NCI-H1694 treated with DMSO at 0.1 percent for 48 hours (cell line): ENCODE measurements around the gene HOXB5.
A peak's percentile ranks its signal among the peaks of the same experiment; 100 is the strongest.

Source experiments
- DNase-seq: peaks from one replicate; lab custom pipeline; 2025; lab: John Stamatoyannopoulos, UW

Gene HOXB5

DNA sequence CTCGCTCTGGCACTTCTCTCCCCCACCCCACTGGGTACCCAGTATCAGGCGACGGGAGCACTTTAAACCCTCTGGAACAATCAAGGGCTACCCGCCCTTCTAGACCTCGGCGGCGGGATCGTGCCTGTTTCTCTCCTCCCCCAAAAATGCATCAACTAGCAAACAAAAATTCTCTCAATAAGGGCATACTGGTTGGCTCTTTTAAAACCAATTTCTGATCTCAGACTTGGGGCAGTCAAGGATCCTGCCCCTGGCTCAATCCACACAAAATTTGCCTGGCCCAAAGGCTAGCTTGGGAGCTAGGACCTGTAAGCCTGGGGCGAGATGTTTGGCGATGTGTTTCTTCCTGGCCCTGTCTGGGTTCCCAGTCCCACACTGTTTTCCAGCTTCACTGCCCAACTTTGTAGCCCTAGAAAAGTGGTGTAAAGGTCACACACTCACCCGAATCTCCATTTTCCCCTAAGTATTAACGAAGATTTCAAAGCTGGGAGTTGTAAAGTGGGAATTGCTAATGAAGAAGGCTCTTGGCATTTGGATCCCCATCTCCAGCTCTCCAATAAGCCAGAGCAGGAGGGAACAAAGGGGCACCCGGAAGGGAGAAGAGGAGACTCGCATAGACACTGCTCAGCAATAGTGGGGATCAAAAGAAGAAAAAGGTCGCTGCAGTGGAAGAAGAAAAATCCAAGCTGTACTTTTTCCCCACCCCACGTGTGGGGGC, 34.3 kb downstream of the HOXB5 start:
- no peak for DNase-seq

DNA sequence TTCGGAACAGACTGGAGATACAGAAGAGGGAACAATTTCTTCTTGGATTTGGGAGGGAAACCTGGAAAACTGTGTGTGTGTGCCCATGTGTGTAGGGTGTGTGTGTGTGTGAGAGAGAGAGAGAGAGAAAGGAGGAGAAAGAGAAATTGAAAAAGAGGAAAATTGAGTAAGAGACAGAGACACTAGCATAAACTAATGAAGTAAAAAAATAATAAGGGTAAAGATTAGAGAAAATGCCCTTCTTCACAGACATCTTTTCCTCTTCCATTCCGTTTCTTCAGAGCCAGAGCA, 34.8 kb downstream of the HOXB5 start:
- no peak for DNase-seq

DNA sequence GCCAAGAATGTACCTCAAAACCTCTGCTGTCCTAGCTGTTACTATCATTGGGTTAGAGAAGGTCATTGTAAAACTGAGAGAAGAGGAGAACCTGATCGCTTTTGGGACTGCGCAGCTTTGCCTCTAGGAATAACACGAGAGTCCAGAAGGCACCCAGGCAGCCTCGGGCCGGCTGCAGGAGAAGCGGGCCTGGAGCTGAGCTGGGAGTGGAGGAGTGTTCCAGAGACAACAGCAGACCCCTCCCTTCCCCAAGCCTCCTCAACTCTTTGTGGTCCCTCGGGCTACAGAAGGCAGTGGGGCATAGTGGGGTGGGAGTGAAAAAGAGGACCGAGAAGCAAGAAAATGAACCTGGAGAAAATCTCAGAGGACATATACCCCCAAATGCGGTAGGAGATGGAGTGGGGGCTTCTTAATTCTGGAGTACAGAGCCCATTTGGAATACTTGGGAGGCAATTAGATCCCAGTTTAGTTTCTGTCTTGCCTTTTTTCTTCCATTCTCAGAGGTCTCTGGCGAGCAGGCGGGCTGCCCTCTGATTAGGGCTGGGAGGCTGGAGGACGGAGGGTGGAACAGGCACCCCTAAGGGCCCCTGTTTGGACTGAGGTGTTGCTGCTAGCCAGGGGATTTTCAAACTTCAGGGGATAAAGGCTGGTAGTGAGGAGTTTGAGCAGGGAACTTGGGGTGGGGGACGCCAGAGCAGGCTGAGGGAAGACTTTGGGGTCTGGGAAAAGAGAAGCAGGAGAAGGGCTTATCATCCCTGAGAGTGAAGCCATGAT, 35.3 kb downstream of the HOXB5 start:
- no peak for DNase-seq

DNA sequence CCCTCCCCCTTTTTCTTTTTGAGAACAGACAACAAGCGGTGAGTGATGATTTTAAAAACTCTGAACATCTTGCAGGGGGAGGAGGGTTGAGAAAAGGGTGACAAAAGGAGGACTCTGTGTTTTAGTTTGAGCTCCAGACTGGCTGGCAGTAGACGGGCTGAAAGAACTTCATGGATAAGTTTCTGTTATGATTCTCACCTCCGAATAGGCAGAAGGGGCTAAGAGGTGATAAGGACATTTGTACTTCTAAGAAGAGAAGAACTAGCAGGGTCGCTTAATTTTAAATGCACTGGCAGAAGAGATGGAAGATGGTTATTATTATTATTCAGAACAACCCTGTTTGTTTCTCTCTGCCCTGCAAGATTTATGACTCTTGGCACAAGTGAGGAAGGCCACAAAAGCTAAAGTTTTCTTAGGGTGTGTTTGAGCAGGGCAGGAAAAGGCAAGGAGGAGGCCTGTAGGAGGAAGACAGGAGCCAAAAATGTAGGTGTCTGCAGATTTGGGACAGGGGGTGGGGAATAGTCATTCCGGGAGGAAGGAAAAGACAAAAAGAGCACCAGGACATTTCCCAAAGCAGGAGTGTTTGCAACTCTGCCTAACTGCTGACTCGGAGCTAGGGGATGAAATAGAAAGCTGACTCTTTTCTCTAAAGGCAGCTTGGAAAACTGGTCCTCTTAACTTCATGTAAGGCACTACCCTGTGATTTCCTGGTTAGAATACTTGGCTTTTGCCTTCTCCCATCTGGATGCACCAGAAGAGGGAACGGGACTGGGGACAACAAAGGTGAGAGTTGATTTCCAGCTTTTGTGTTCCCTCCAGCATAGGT, 36.8 kb downstream of the HOXB5 start:
- DNase-seq, result no peak

DNA sequence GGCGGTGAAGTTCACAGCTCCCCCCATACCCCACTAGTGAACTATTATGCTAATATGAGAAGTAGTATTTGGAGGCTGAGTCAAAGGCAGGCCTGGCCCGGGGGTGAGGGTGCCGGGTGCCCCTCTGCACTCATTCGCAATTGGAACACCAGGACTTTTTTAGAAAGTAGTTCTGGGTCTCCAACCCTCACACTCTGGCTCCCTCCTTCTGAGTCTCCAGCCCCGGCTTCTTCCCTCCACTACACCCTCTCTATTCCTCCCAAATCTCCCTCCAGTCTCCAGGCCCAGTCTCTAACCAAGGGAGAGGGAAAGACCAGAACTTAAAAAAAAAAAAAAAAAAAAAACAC, 37.4 kb downstream of the HOXB5 start:
- no peak for DNase-seq

DNA sequence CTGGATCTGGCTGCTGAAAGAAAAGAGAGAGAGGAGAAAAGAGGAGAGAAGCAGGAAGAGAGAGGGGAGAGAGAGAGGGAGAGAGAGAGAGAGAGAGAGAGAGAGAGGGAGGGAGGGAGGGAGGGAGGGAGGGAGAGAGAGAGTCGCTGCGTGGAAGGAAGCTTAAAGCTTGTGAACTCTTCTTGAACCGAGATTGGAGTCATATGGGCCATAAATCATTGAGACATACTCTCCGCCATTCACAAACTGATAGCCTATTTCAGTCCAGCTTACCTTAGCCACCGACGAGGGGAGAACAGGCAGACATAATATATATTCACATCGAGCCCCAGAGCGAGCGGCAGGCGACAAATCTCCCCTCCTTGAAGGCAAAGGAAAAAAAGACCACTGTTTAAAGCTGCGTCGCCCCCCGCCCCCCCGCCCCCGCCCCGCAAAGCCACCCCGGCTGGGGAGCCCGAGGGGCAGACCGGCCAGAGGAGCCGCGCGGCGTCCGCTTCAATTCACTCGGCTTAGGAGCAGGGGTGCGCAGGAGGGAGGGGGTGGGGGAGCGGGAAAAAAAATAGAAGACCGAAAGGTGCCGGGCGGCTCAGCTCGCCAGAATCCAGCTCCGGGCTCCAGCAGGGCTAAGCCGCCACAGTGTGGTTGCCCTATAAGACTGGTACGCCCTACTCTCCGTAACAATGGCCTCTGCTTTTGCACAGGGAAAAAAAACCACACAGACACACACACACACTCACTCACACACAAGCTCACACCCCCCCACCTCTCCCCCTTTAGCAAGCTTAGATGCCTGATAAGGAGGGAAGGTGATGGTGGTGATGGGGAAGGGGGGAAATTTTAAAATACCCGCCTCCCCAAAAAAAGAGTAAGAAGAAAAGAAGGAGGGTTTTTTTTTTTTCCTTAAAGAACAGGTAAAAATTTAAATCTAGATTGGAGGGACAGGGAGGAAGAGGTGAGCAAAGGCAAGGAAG, 38.0 kb downstream of the HOXB5 start:
- peak; percentile 55 for DNase-seq

DNA sequence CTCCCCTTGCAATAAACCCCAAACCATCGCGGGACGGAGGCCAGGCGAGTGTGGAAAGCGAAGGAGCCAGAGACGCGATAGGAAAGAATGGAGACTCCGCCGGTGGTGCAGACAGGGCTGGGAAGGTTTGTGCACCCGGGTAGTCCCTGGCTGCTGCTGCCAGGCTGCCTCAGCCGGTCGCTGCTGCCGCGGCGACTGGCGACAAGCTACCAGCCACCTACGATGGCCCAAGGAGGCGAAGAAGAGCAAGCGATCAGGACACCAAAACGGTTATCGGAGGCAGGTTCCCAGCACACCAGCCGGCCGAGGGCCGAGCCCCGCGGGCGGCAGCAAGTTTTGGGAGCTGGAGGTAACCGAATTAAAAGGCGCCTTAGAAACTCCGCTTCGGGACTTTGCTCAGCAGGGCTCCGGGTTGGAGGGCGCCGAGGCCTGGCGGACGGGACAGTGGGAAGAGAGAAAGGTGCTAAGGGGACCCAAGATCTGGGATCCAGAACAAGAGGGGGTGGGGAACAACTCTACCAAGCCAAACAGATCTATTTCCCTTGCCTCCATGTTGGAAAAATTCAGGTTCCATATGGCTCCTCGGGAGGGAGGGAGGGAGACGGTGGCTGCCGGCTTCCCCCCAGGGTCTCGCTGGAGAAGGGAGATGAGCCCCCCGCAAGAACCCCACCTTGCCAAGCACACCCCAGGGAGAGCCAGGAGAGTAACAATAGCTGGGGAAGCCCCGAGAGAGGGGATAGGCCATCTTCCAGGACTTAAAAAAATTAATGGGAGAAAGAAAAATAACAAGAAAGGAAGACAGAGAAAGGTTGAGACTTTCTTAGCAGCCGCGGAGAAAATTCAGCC, 38.9 kb downstream of the HOXB5 start:
- peak; percentile 46 for DNase-seq

DNA sequence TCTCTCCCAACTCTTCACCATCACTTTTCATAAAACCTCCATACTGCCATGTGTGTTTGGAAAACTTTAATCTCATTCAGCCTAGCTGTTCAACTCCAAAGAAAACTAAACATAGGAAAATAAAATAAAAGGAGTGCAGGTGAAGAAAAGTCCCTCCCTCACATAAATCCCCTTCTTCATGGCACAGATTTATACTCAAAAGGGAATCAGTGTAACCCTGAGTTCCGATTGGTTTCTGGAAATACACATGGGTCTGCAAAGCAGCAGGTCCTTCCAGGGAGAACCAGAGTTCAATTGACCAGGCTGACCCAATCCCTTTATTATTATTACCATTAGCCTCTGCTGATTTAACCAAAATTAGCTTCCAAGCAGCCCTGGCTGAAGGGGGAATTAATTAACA, 39.8 kb downstream of the HOXB5 start:
- no peak for DNase-seq

DNA sequence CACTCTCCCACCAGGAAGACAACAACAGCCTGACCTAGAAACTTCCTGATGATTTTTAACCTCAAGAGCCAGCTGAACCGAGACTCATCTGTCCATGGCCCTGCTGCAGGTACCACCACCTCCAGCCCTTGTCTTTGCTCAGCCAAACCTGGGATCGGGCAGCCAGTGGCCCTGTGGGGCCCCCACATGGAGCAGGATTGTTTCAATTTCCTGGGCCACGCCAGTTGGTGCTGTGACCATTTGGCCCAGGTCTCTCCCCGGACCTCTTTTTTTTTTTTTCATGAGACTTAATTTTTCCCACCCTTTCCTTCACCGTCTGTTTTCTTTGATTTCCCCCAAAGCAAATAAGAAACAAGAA, 40.4 kb downstream of the HOXB5 start:
- DNase-seq, result no peak

DNA sequence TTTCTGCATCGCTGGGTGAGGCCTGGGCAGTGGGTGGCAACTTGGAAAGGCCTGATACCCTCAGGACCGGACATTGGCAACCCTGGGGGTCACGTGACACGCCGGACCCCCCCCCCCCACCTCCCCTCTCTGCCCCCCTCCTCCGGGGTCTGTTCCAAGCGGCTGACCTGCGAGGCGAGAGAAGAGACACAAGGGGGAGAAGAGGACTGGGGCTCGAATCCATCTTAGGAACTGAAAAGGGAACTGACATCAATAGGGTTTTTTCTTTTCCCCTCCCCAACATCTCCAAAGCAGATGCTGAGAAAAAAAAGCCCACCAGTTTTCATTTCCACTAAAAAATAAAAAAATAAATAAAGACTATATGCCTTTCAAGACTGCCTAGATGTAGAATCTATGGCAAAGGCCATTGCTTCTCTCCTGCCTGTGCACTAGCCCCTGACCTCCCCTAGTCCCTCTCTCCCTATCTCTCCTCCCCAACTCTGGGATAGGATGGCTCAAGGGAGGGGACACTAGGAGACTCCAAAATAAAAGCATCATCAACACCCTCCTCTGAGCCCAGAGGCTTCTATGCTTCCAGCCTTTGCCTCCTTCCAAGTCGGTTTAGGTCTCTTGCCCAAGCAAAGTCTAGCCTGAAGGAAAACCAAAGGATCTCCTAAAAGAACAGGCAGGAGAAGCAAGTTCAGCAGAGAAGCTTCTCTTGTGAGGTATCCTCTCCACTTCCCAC, 41.0 kb downstream of the HOXB5 start:
- DNase-seq, result no peak

DNA sequence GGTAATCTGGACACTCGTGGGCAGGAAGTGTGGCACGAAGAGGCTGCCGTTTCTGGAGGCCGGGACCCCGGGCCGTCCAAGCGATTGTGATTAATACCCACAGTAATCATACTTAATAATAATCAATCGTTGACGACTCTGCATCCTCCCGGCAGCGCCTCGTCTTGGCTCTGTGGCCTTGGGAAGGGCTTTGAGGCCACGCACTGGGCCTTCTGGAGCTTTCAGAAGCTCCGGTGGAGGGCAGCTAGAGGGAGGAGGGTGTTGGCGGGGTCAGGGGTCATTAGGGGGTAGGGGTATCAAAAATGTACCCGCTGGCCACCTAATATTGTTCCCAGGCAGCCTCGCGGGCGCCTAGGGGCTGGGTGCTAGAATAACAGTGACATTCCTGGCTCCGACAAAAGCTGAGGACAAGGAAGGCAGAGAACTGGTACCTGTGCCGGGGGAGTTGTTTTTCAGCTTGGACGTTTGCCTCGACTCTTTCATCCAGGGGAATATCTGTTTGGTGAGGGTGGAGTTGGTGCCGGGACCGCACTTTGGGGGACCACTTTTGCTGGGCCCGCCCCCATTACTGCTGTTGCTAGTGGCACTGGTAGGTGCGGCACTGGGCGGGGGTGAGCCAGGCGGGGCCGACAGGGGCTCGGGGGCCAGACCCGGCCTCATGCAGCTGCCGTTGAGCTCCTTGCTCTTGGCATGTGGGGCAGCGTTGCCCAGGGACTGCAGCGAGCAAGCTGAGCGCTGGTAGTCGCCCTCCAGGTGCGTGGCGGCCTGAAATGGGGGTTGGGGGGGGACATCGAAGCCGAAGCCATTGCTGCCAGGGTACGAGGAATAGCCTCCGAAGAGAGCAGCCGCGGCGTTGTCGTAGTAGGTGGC, 41.7 kb downstream of the HOXB5 start:
- DNase-seq, result no peak

DNA sequence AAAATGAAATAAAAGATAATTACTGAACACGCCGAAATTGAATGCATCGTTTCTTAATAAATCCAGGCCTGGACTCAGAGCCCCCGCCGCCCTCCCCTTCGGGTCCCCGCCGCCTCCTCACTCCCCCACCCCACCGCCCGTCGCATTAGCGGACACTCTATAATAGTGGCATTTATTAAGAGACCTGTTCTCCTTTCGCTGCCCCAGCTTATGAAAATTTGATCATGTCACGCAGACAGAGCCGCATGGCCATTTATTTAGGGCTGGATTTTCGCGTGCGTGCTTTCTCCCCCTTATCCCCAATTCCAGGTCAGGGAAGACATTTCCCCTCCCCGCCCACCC, 42.4 kb downstream of the HOXB5 start:
- no peak for DNase-seq

DNA sequence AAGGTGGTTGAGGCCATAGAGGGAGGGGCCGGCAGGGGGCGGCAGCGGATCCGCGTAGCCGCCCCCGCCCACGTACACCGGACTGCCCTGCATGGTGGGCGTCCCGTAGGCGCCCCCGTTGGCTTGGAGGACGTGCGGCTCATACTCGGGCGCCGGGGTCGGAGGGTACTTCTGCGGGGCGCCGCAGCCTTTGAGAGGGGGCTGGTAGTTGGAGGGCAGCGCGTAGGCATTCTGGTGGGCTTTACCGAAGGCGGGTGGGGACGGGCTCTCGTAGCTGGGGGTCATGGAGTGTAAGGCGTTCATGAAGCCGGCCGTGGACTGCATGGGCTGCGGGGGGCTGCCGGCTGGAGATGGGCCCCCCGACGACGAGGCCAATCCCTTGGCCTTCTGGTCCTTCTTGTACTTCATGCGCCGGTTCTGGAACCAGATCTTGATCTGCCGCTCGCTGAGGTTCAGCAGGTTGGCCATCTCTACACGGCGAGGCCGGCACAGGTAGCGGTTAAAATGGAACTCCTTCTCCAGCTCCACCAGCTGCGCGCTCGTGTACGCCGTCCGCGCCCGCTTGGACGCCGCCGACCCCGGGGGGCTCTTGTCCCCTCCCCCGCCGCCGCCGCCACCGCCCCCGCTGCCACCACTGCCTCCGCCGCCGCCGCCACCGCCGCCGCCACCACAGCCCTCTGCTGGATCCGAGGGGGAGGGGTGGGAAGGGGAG, 42.9 kb downstream of the HOXB5 start:
- DNase-seq, result no peak

DNA sequence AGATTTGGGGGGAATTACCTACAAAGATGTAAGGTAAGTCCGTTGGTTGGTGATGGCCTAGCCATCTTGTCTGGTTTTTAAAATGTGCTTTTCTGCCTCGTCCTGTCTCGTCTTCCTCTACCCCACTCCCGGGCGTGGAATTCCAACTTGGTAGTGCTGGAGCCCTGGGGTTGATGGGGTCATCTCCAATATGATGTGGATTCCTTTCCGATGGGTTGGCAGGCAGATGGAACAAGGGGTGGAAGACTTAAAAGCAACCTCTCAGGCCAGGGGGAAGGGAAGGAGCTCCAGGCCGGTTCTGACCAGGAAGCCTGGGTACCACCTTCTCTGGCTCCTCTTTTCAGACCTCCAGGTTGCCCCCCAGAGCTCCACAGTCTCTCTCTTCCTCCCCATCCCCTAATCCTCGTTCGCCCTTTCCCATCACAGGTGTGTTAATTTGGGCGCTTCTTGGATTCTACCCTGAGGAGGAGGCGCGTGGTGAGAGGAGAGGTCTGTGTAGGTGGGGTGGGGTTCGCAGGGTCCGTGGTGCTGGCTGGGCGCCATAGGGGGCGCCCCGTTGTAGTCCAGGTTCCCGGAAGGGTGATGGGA, 43.6 kb downstream of the HOXB5 start:
- no peak for DNase-seq

DNA sequence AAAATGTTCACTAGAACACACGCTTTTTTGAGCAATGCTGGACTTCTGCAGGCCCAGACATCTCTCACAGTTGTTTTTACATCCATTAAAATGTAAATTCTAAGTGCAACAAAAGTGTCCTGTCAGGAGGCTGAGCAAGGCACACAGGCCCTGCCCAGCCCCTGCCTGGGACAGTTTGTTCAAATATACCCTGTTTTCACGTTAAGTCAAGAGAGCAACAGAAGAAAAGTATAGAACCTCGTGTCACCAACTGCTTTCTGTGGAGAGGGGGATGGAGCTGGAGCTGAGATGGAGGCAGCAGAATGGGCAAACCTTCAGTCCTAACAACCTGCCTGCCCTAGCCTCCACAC, 44.3 kb downstream of the HOXB5 start:
- DNase-seq, result no peak

DNA sequence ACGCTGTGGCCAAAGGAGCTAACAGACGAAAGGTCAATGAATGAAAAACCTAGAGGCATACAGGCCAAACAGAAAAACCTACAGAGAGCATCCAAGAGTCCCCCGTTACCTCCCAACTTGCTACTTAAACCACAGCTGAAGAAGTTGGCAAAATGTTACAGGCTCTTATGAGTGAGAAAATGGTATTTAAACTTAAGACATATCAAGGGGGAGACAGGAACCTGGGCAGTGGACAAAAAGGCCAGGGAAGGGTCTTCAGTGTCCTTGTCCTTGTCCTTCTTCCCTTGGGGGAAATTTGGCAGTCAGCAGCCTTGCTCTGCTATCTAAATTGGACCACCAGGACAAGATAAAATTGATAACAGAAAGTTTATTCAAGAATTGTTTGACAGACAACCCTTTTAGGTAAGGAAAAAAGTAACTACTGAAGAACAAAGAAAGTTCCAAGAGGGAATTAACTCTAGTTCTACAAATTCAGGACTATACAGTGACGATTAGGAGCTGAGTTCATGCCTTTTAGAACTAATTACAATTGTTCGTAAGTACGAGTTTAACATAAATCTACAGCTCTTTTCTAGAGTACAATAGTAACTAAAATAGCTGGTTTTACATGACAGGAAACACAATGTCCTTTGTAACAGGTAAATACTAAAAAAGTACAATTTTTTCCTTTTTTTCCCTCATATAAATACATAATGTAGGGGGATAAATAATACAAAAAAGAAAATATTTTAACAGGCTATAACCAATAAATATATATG, 44.9 kb downstream of the HOXB5 start:
- DNase-seq, result no peak

DNA sequence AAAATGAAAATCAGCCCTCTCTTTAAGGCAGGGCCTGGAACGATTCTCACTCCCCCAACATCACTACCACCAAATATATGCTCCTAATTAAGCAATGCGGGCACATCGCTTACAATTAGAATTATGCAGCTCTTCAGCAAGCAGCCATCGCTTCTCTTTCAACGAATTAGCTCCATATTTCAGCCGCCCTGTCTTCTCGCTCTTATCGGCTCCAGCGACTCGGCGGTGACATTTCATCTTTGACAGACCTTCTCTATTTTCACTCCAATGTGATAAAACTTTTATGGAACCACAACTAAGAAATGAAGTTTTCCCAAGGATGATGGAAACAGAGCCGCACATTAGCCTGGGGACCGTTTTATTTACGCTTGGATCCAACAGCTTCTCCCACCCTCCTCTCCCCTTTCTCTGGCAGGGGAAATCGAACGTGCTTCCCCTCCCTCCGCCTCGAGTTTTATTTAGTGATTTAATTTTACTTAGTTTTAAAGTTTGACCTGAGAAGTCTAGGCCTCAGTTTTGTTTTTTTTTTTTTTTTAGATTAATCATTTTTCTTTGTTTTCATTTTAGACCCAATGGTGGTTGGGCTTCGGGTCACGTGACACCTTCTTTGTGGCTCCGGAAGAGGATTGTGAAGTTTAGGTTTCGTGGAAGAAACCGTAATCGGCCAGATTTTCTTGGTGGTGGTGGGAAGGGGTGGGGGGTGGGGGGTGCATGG, 45.6 kb downstream of the HOXB5 start:
- DNase-seq, result no peak
